ENCODE data around the gene ARHGAP28. TPM values are rescaled to one million over a fixed set of nuclear protein-coding genes. Genes with fewer than 3 reads are reported as not detected.
"Not testable (repeated sequence)": the region's sequence is repeated elsewhere in the genome, so short reads cannot be mapped to it uniquely, and the experiment has no call there.

The ARHGAP28 gene
- total RNA-seq, 1 donor from 2014 or later = 0.68 TPM

DNA sequence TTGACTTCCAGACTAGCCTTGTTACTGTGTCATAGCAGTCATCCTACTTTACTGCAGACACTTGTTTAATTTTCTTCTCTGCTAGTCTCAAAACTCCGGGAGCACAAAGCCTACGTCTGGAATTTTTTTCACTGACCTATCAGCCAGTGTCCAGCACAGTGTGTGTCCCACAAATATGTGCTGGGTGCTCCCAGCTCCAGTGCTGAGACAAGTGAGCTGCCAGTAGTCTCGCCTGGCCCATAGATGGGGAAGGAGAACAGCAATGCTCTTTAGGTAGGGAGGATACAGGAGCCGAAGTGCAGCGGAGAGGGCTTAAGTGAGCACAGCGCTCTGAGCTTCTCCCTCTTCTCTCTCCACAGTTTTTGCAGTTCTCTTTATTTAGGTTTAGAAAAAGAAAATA, 34.0 kb downstream of the ARHGAP28 start:
- ATAC-seq (no peak), DNase-seq (ENCODE audit: low spot score) (no peak)

DNA sequence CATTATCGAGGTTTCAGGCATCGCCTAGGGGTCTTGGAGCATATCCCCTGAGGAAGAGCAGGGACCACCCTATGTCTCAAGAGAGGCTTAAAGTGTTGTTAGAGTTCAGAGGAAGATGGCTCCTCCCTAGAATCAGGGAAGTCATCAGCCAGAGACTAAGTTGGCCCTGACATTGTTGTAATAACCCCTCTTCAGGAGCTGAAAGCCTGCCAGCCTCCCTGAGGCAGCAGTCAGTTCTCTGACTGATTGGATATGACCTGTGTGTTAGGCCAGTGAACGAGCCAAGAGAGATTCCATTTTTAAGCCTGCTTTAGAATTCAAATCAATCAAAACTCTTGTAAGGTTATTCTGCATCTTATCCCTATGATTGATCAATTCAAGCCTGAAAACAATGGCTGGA, 34.9 kb downstream of the ARHGAP28 start:
- ATAC-seq (no peak), DNase-seq (ENCODE audit: low spot score) (no peak)

DNA sequence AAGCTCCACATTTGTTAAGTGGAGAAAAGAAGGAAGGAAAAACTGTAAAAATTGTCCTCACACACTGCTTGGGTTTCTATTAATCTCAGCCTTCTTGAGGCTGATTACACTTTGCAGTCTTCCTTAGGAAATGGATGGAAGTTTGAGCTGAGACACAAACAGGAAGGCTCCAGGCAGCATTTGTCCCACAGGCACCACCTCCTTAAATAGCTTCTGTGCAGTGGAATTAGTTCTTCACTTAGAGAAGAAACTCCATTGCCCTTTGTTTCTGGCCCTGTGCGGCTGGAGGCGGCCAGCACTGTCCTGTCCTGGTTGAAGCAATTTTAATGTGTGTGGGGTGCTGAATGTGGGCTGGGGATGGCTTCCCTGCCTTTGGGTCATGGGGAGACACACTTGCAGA, 44.3 kb downstream of the ARHGAP28 start:
- DNase-seq (ENCODE audit: low spot score) = no peak
- ATAC-seq = no peak

DNA sequence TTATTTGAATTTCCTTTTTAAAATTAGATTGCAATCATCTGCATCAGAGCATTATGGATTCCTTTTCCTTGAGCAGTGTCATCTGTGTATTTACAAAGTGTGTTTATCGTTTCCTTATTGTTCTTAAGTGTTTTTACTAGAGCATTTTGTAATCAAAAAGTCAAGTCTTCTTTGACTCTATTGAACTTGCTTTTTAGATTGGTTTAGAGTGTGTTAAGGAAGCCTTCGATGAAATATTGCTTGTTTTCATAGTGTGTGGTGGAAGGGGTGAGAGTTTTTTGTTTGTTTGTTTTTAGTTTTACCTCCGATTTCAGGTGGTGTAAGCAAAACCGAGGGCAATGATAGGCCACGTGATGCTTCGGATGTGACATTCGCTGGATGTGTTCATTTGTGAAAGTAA, 45.7 kb downstream of the ARHGAP28 start:
- DNase-seq (ENCODE audit: low spot score) = no peak
- no peak for ATAC-seq

DNA sequence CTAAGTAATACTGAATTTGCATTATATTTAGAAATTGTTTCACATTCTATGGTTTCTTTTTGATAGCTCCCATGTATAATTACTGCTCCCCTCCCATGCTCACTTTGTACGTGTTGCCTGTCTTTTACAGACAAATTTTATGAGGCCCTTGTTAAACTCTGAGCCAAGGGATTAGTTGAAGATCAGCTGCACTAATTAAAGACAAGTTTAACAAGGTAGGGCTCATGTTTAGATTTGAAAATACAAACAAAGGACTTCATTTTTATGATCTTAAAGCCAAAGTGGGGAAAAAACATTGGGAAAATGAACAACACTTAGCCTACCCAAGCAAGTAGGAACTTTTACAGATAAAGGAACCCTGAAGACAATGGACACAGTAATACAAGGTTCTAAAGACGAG, 46.2 kb downstream of the ARHGAP28 start:
- no peak for DNase-seq (ENCODE audit: low spot score)
- no peak for ATAC-seq

DNA sequence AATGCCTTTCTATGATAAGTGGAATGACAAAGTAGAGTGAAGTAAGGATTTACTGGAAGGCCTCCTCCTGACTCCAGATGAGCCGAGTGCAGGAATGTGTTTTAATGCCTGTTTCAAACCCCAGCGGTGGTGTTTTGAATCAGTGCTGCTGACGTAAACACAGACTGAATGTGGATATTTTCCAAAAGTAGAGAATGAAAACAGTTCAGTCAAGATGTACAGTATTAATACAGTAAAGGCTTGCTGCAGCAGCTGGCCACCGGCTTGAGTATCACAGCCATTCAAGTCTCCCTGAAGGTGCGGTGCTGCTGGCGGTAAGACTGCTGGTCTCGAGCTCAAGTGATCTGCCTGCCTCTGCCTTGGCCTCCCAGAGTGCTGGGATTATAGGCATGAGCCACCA, 46.7 kb downstream of the ARHGAP28 start:
- DNase-seq (ENCODE audit: low spot score) = no peak
- ATAC-seq = no peak

DNA sequence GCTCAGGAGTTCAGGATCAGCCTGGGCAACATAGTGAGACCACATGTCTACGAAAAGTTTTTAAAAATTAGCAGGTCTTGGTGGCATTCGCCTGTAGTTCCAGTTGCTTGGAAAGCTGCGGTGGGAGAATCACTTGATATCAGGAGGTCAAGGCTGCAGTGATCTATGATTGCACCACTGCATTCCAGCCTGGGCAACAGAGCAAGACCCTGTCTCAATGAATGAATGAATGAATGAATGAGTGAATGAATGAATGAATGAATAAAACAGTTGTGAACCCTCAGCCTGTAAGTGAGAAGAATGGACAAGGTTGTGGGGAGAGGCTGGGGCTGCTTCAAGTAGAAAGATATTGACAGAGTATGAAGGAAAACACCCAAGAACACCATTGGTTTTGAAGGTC, 48.0 kb downstream of the ARHGAP28 start:
- no peak for DNase-seq (ENCODE audit: low spot score)
- ATAC-seq = no peak

DNA sequence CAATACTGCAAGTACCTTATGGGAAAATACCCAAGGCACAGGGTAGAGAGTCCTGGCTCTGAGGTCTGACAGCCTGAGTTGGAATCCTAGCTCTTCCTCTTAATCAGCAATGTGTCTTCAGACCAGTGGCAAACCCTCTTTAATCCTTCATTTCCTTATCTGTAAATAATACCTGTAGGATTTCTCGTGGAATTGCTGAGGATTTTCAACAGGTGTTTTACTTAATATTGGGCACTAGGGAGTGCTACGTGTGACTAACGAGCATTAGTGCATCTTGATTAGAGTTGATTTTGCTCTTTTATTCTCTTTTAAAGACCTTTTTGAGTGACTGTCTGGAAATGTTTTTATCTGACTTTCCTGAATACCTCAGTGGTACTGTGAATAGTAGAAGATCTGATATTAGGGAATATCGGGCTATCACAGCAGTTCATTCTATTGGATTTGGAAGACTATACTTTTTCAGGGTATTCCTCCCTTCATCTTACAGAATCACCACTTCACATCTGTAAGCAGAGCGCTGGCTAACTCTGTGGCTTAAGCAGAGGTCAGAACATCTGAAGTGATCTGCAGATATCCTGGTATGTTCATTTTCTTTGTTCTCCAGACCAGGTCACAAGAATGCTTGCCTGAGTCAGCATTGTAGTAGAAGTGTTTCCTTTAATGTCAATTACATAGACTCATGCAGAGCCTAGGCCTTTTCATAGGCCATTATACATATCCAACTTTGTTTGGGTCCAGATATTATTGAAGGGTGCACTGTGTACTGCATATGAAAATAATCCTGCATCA, 49.1 kb downstream of the ARHGAP28 start:
- ATAC-seq = no peak
- DNase-seq (ENCODE audit: low spot score) = no peak

DNA sequence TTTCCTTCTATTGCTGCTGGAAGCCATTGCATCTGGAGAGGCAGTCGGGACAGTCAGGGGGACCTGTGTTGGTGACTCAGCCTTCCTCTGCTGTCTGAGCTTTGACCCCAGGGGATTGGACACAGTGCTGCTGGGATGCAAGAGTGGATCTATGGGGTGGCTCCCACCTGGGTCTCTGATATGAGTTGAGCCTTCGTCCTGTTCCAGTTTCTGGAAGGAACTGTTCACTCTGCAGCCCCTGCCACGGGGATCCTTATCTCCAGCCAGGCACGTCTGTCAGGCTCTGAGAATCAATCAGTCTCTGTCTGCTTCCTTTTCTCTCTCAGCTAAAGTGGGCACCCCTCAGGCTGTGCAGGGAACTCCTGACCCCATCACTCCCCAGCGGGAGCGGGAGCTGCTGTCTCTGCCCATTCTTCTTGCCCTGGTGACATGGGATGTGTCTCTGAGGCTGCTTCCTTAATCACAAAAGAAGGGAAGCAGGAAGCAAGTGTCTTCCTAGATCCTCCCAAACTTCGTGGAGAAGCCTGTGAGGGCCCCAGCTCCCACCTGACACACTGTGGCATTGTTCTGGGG, 51.7 kb downstream of the ARHGAP28 start:
- DNase-seq (ENCODE audit: low spot score) (no peak), ATAC-seq (peak; percentile 34)

DNA sequence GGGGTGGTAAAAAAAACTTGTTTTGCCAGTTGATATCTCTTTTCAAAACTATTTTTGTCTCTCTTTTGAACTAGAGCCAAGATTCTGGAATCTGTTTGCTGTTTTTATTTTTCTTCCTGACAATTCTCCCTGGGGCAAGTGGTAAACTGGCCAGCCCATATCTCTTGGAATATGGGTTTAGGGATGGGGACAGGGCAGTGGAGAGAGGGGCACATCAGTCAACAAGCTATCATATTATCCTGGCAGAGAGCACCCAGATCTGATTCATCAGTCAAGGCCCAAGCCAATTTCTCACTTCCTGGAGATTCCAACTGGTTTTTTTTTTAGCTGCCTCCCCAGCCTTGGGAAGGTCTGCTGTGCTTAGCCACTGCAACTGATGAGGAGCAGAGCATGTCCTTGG, 52.3 kb downstream of the ARHGAP28 start:
- DNase-seq (ENCODE audit: low spot score) = no peak
- ATAC-seq = no peak

DNA sequence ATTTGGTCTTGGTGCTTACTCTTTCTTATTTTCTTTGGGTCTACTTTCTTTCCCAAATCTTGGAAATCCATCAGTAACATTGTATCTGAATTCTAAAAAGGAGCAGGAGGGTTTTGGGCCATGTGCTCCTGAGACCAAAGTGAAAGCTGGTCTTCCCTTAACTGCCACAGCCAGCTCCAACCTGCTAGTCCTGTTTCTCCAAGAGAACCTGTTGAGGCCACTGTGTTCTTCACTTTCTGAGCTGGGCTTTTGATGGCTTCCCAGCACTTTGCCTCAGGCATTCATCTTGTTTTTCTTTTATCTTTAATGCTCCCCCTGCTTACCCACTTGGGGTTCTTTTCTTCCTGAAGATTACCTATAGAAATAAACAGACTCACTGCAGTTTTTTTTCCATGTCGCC, 53.3 kb downstream of the ARHGAP28 start:
- DNase-seq (ENCODE audit: low spot score) (no peak), ATAC-seq (no peak)

DNA sequence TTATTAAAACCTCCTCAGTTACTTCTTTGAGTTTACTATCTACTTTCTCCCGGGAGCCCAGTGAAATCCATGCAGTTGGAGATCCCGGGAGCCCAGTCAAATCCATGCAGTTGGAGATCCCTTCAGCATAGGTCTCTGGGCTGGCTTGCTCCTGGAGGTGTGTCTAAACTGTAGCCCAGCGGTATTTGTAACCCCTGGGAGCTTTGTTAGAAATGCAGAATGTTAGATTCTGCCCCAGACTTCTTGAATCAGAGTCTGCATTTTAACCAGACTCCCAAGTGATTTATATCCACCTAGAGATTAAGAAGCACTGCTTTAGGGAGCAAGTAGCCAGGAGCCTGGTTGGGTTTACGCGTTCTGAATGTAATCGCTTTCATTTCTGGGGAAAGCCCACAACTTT, 54.5 kb downstream of the ARHGAP28 start:
- no peak for DNase-seq (ENCODE audit: low spot score)

DNA sequence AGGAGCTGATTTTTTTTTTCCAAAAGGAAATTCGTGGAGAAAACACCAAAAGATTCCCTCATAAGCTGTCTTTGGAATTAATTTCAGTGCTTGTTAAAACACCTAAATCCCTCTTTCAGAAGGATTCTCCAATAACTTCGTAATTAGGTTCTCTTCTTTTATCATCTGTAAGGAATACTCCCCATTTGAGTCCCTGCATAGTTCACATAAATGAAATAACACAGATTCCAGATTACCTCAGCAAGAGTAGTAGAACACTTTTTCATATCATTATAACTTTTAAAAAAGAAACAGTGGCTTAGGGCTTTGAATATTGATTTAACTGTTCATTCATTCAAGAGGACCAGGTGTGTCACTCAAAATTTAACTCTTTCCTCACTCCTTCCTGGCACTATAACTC, 55.5 kb downstream of the ARHGAP28 start:
- no peak for ATAC-seq
- DNase-seq (ENCODE audit: low spot score) = no peak

More for the DNA sequence above, 54.5 kb downstream of the ARHGAP28 start:
- ATAC-seq = no peak

DNA sequence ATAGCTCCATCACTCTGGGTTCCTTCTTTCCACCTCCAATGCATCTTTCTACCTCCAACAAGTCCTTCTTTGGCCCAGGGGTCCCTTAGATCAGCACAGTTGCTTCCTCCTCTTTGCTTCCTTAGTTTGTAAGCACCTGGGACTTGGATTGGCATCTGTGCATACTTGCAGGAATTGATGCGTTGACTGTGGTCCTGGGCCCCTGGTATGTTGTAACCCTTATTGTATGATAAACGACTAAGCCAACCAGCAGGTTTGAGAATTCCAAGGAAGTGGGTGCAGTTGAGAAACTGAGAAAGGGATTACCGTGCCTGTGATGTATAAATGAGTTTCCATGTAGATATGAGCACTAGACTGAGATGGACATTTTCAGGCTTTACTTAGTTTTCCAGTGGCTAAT, 55.9 kb downstream of the ARHGAP28 start:
- ATAC-seq (no peak), DNase-seq (ENCODE audit: low spot score) (no peak)

DNA sequence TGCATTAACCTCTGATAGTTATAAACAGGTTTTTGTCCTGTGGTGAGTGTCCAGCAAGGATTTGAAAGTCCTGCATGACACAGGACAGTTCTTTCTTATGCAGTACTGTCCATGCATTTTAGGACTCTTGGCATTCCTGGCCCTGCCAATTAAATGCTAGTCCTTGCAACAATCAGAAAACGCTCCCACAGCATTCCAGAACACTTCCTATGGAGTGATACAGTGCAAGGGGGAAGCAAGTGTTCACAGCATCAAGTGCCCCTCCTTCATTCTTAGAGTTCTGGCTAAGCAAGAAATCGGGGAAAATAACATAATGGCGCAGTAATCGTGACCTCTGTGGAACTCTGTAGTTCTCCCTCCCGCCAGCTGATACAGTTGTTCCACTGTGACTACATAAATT, 62.9 kb downstream of the ARHGAP28 start:
- ATAC-seq (no peak), DNase-seq (ENCODE audit: low spot score) (no peak)

DNA sequence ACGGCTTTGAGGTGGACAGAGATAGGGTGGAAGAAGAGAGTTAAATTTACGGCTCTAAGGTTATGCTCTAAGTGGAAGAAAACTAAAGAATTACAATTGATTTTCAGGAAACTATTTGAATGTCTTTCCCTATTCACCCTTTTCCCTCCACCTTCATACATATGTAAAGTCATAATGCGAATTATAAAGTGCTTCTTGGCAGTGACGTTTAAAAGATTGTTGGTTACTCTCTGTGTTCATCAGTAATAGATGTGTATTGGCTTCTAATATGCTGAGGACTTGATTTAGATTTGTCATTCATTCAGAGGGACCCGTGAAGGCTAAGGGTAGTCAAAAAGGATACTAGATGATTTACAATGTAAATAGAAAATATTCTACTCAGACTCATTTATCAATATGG, 63.9 kb downstream of the ARHGAP28 start:
- no peak for ATAC-seq
- DNase-seq (ENCODE audit: low spot score) = no peak

DNA sequence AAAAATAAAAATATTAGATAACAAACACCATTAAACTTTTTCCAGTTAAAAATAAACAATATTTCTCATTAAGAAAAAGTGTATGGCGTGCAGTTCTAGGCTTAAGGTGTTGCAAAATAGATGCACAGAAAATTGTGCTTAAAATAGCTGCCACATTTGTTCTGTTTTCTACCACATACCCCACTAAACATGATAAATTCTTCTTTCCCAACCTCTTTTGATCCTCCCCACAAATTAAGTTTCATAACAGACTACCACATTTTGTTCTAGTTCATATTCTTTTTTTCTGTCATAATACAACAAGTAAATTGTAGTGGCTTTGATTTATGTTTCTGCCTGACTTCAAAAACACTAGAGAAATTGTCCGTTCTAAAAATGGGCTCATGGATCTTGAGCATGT, 64.5 kb downstream of the ARHGAP28 start:
- no peak for DNase-seq (ENCODE audit: low spot score)
- ATAC-seq = no peak

DNA sequence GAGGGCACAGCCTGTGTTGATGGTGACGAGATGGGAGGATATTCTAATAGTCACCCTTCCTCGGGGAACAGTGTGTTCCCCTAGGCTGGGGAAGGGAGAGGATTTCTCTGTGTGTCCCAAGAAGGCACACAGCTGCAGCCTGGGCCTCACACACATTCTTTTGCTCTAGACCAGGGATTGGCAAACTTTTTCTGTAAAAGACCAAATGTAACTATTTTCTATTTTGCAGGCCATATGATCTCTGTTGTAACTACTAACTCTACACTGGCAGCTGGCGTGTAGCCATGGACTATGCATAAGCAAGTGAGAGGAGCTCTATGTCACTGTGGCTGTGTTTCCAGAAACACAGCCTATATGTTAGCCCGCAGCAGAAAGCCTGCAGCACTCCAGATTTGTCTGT, 65.8 kb downstream of the ARHGAP28 start:
- ATAC-seq (no peak), DNase-seq (ENCODE audit: low spot score) (no peak)

DNA sequence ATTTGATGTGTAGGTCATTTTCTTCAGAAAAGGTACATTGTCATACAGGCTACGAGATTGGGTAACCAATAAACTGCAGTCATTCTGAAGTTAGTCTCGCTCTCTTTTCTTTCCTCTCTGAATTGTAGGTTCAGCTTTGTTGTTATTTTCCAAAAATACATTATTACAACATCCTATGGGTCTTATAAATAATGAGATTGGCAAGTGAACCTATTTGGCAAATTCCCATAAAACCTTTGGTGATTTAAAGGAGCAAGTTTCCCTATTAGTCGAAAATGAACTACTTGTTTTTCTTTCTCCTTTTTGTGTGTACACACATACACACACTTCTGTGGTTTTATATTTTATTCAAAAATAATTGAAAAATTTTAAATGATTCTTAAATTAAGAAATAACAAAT, 67.0 kb downstream of the ARHGAP28 start:
- ATAC-seq (no peak), DNase-seq (ENCODE audit: low spot score) (no peak)

DNA sequence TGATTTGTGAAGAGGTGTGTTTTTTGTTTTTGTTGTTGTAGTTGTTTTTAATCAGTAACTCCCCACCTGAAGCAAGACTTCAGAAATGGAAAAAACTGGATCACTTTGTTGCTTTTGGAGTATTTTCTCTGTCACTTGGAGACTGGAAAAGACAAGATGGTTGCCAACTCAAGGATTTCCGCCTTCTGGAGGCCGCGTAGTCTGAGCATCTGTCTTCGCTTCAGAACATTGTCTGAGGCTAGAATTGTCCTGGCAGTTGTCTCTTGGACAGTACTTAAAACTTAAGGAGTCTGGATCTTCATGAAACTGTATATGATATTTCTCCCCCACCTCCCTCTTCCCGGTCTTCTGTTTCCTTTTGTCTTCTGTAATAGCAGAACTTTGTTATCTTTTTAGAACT, 67.7 kb downstream of the ARHGAP28 start:
- ATAC-seq = no peak
- no peak for DNase-seq (ENCODE audit: low spot score)

DNA sequence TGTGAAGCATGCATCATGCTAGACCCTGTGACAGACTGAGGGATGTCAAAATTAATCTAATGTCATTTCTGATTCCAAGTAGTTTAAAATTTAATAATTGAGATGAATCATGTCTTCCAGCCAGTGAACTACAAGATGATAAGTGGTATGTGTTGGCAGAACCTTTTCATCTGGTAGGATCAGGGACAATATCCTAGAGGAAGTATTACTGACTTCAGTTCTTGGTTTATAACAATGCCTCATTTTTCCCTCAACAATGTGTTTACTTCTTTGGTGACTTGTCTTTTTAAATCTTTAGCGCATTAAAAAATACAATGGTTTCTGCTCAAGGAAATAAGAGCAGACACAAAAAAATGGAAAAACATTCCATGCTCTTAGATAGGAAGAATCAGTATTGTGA, 69.4 kb downstream of the ARHGAP28 start:
- DNase-seq (ENCODE audit: low spot score) (no peak), ATAC-seq (no peak)

DNA sequence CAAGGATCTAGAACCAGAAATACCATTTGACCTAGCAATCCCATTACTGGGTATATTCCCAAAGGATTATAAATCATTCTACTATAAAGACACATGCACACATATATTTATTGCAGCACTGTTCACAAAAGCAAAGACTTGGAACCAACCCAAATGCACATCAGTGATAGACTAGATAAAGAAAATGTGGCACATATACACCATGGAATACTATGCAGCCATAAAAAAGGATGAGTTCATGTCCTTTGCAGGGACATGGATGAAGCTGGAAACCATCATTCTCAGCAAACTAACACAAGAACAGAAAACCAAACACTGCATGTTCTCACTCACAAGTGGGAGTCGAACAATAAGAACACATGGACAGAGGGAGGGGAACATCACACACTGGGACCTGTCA, 70.8 kb downstream of the ARHGAP28 start:
- not testable (repeated sequence) for DNase-seq (ENCODE audit: low spot score); ATAC-seq
